CD4-positive, alpha-beta T cell treated with Interleukin-15 for 1 hour (primary cell): ENCODE measurements around the gene SLC6A8.
"Not testable (repeated sequence)": the region's sequence is repeated elsewhere in the genome, so short reads cannot be mapped to it uniquely, and the experiment has no call there.

Experiments used
- DNase-seq: peaks from one replicate; pipeline ENCODE4 v3.0.0-alpha.2; 2020

SLC6A8 gene

DNA sequence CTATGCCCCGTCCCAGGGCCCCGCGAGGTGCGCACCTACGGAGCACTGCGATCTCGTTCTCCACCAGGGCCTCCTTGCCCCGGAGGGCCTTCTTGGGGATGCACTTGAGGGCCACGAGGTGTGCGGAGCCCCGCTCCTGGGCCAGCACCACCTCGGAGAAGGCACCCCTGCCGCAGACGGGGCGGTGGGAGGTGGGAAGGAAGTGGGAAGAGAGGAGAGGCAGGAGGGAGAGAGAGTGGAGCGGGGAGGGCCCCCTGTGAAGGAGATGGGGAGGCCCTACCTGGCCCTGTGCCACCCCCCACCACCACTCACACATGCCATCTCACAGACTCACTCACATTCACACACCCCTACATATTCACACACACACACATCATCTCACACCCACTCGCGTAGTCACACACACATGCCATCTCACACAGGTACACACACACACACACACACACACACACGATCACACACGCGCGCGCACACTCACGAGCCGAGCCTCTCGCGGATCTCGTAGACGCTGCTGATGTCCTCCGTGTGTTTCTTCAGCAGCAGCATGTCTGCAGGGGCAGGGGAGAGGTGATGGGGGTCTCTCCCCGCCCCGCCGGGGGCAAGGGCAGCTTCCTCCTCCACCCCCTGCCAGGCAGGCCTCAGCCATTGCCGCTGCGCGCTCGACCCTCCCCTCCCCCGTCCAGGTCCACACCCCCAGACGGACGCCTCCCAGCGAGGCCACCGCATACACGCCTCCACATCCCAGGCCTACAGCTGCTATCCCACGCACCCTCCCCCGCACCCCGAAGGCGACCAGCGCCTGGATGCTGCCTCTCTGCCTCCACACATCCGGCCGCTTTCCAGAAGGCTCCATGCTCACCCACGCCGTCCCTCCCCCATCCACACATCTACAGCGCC lies 14.9 kb upstream of the SLC6A8 start:
- no peak for DNase-seq

DNA sequence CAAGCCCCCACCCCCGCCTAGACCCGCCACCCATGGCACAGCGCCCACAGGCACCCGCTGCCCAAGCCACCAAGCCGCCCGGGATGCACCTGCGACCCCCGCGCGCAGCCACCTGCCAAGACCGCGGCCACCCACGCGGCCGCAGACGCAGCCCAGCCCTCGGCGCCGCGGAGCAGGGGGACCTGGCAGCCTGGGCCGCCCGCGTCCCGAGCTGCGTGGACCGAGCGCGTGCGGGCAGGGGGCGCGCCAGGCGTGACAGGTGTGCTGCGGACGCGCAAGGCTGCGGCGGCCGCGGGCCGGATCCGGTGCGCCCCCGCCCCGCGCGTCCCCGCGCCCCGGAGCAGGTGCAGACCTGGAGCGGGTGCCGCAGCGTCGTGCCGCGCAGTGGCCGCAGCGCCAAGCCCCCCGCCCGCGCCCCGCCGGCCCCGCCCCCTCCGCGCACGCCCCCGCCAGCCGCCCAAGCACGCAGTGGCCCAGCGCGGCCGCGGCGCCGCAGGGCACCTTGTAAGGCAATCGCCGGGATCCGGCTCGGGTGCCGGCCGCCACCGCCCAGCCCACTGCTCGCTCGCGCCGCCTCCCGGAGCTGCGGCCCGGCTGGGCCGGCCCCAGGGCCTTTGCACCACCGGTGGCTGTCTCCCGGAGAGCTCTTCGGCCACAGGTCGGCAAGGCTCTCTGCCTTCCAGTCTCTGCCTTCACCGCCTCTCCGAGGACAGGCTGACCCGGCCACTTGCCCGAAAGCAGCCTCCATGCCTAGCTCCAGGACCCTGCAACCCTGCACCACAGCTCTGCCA lies 14.1 kb upstream of the SLC6A8 start, which contains the start of gene PNCK:
Gene PNCK, minus strand, starts transcription at position 386 of the 791 bp plus-strand sequence. CDS start 737 bp downstream, outside the sequence.
- no peak for DNase-seq

DNA sequence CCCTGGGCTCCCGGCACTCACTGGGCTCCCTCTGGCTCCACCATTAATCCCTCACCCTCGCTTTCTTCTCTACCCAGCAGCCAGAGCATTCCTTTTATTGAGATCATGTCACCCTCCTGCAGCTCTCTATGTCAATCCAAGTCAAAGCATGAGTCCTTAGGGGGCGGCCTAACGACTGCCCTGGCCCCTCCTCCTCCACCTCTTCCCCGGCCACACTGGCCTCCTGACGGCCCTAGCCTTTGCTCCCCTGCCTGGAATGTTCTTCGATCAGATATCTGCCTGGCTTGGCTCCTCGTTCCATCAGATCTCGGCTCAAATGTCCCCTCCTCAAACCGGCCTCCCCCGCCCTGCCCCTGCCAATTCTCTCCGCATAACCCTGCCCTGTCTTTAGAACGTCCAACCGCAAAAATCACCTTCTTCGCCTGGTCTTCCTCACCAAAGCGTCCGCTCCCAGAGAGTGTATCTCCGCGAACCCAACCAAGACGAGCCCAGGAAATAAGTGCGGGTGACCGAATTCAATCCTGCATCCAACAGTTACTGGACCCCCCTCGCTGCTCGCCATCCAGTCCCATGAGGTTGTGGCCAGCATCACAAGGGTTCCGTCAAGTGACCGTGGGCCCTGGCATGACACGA lies 13.4 kb upstream of the SLC6A8 start:
- no peak for DNase-seq

DNA sequence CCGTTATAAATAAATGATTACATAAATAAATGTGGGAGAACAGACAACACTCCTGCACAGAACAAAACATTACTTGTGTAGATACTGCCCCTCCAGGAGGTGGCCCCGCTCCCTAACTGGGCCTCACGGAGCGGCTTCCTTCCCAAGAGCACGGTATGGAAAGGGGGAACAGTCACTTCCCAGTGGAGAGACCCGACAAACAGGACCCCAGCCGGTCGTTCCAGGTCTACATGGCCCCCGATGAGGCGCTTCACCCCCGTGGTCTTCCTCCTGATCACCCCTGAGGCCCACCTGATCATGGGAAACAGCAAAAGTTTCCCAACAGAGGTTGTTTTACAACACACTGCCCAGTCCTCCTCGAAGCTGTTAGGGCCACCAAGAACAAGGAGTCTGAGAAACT lies 6.6 kb upstream of the SLC6A8 start:
- no peak for DNase-seq

DNA sequence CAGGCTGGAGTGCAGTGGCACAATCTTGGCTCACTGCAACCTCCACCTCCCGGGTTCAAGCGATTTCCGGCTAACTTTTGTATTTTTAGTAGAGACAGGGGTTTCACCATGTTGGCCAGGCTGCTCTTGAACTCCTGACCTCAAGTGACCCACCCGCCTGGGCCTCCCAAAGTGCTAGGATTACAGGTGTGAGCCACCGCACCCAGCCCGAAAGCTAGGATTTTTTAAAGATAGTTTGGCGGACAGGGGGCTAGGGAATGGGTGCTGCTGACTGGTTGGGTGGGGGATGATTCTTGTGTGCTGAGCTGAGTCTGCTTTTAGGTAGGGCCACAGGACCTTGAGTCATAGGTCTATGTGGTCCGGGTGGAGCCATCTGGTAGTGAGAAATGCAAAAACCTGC lies 4.2 kb upstream of the SLC6A8 start:
- peak; percentile 7 for DNase-seq

DNA sequence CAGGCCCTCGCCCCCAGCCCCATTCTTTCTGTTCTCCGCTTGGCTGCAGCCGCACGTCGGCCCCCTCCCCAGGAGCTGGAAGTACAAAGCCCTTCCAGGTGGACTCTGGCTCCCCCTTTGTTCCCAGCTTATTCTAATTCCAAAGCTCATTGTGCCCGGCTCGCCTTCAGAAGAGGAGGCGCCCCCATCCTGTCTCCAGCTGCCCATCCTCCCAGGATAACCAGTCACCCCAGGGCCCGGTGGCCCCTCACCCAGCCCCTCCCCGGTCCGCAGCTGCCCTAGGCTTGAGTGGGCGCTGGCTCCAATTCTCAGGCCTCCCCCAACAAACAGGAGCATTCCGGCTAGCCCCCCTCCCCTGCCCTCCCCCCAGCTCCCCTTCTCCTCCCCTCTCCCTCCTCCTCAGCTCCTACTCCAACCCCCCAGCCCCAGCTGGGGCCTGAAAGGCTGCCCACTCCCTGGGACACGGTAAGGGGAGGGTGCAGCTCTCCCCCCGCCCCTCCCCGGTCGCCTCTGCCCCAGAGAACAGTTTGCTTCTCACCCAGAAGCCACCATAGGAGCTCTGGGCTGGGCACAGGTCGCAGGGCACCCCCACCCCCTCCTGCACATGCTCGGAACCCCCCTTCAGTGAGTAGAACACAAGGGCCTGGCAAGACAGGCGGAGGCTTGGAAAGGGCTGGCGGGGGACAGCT lies 3.1 kb upstream of the SLC6A8 start:
- DNase-seq = peak; percentile 15

DNA sequence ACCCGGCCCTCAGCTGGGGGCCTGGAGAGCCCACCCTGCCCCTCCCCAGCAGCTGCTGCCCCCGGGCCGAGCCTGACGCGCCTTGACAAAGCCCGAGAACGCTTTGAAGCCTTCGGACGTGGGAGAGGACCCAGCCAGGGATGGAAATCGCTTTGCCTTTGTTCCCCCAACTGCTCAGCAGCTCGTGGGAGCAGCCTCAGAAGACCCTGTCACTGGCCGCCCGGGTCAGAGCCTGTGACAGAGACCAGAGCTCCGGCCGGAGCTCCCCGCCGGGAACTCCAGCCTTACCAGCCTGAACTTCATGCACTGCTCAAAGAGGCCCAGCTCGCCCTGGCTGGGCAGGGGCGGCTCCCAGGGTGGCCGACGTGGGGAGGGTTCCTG lies 2.6 kb upstream of the SLC6A8 start:
- DNase-seq = peak; percentile 12

DNA sequence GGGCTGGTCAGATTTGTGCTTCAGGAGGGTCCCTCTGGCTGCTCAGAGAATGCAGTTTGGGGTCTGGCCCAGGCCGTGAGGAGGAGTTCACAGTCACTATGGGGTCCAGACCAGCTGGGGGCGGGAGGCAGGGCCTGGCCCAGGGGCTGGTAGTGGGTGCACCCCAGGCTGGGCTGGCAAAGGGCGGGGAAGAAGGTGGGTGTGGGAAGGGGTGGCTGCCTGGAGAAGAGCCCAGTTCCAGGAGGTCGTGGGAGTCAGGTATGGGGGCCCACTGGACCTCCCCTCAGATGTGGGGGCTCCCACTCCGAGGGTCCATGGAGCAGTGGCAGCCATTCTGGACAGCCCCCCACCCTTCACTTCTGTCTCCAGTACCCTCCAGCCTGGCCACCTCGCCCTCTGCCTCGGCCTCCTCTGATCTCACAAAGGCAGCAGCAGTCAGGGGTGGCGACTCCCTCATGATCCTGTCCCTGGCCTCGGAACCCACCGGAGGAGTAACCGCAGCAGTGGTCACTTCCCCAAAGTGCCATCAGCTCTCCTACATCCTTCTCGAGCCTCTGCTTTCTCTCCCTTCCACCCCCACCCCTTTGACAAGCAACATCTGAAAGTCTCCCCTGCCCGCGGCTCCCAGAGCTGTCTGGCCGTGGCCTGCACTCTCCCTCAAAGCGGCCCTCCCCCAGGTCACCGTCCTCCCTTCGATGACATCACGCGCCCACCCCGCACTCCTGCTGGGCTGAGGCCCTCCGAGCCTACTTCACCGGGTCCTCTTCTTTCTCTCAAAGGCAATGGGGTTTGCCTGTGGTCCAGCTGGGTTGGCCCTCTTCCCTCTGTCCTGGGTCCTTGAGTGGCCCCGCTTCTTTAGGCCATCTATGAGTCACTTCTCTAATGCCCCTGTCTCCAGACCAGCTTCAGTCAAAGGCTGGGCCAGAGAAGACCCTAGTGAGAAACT lies 1.7 kb upstream of the SLC6A8 start:
- peak; percentile 16 for DNase-seq

DNA sequence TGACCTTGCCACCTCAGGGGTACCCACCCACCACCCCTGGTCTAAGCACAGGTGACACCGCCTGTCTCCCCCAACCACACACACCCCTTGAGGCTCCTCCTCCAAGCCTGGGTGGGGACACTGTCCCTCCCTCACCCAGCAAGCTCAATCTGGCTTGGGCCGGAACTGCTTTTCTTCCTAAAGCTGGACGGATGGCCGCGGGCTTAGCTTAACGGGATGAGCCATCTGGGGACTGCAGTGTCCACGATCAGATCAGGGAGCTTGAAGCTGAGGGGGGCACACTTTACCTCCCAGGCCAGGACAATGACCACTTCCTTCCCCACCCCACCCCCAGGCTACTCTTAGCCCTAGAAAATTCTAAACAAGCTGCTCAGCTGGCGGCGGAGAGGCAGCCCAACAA lies 1.0 kb upstream of the SLC6A8 start:
- DNase-seq = peak; percentile 10

DNA sequence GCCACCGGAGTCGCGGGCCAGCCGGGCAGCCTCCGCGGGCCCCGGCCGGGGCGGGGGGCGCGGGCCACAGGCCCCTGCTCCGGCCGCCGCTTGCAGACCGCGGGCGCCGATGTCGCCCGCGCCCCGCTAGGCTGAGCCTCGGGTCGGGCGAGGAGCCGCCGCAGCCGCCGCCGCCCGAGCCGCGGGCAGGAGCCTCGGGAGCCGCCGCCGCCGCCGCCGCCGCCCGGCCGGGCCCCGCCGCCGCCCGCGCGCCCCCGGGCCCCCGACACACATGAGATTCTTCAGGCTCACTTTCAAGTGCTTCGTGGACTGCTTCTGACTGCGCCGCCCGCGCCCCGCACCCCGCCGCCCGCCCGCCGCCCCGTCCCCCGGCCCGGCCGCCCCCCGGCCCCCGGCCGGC lies 345 bp downstream of the SLC6A8 start:
- DNase-seq = no peak

DNA sequence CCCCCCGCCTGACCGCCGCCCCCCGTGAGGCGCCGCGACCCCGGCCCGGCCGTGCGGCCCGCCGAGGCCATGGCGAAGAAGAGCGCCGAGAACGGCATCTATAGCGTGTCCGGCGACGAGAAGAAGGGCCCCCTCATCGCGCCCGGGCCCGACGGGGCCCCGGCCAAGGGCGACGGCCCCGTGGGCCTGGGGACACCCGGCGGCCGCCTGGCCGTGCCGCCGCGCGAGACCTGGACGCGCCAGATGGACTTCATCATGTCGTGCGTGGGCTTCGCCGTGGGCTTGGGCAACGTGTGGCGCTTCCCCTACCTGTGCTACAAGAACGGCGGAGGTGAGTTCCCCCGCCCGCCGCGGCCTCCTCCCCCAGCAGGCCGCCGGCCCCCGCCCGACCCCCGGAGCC lies 780 bp downstream of the SLC6A8 start:
- no peak for DNase-seq

DNA sequence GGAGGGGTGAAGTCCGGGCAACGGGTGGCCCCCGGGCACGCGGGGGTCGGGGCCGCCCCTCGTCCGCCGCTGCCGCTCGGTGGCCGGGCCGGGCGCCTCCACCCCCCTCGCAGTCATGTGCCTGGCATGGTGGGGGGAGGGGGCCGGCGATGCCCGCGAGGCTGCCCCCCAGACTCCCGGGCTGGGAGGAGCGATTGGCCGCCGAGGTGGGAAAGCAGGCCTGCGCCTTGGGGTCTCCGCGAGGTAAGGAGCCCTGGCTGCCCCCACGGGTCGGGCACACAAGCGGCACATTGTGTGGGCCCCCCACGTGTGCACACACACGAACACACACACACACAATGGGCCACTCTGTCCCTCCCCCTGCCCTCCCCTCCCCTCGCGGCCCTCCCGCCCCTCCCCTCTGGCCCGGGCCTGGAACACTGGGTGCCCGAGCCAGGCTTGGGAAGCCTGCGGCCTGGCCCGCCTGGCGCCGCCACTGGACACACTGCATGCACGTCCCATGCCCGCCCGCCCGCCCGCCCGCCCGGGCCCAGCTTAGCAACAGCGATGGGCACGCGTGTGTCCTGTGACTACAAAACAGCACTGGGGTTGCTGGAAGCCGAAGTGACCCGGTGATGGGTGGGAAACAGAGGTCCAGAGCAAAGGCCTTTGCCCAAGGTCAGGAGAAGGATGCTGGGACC lies 1.3 kb downstream of the SLC6A8 start:
- DNase-seq = no peak

DNA sequence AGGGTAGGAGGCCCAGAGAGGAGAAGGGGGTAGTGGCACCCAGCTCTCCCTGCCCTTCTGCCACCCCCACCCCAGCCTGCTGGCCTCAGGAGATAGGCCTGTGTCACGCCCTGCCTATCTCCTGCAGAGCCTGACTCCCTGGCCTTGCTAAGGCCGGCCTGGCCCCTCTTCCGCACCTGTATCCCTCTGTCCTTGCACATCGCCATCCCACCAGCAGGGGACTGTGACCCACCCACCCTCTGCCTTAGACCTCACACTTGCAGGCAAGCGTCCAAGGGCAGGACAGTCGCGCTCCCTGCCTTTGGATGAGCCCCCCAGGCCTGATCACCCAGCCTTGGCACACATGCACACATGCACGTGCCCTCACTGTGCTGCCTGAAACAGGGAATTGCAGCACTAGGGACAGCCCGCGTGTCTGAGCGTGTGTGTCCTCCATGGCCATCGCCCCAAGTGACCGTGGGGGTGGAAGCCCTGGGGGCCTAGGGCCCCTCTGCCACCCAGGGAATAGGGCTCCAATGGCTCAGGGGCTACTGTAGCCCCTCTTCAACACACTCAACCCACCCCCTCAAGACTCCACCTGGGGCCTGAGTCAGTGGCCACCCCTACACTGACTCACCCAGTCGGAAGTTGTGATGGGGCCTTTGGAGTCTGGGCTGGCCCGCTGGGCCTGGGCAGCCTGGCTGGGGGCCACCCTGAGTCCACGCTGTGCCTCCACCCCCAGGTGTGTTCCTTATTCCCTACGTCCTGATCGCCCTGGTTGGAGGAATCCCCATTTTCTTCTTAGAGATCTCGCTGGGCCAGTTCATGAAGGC lies 2.1 kb downstream of the SLC6A8 start:
- DNase-seq = no peak

DNA sequence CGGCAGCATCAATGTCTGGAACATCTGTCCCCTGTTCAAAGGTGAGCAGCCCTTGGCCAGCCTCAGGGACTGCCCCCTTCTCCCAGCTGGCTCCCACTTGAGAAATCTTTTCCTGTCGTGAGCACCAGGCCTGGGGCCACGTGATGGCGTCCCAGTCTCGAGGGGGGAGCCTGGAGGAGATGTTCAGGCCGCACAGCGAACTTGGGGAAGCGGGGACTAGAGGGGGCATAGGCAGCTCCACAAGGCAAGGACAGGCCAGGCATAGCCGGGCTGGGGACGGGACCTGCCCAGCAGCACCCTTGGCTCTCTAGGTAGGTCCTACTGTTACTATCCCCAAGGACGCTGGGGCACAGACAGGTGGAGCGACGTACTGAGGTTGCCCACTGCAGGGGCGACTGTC lies 2.7 kb downstream of the SLC6A8 start:
- DNase-seq = no peak

DNA sequence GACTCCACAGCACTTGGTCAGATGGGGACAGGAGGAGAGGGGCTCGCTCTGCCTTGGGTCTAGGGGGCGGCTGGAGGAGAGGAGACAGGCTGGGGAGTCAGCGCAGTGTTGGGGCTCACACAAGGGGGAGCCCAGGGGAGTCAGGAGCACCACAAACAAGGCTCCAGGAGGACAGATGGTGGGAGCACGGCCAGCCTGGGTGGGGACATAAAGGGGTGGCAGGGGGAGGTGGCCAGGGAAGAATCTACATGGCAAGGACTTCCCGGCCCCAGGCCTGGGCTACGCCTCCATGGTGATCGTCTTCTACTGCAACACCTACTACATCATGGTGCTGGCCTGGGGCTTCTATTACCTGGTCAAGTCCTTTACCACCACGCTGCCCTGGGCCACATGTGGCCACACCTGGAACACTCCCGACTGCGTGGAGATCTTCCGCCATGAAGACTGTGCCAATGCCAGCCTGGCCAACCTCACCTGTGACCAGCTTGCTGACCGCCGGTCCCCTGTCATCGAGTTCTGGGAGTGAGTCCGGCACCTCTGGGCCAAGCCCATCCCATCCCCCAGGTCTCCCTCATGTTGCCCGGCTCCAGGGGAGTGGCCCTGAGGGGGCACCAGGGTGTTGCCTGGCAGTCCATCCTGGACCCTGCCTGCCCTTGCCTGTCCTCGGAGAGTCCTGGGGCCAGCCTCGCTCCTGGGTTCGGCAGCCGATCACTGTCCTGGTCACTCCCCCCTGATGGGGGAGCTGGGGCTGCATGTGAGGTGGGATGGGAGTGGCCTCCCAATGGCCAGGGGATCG lies 3.5 kb downstream of the SLC6A8 start:
- DNase-seq = not testable (repeated sequence)

DNA sequence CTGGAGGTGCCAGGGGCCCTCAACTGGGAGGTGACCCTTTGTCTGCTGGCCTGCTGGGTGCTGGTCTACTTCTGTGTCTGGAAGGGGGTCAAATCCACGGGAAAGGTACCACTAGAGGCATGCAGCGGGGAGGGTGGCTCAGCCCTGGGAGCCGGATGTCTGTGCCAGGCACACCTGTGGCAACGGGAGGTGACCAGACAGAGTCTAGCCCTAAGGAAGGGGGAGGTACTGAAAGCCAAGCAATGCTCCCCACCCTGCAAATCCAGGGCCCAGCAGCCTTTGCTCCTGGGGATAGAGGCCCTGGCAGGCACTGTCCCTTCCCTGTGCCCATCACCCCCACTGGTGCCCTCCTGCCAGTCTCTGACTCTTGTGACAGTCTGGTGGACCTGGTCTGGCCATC lies 4.3 kb downstream of the SLC6A8 start:
- no peak for DNase-seq

DNA sequence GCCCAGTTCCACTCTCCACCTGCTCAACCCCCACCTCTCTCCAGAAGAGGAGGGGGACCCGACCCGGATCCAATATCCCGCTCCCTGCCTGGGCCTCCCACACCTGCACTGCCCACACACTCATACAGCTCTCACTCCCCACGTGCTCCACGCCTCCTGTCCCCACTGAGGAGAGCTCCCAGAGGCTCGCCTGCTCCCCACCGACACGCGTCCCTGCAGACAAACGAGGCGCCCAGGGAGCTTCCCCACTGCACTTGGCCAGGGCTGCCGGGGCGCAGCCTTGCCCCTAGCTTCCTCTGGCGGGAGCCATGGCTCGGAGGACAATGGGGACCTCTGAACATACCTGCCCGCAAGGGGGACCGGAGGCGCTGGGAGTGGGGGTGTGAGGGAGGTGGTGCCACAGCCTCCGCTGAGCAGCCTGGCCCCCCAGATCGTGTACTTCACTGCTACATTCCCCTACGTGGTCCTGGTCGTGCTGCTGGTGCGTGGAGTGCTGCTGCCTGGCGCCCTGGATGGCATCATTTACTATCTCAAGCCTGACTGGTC lies 5.0 kb downstream of the SLC6A8 start:
- DNase-seq = no peak

DNA sequence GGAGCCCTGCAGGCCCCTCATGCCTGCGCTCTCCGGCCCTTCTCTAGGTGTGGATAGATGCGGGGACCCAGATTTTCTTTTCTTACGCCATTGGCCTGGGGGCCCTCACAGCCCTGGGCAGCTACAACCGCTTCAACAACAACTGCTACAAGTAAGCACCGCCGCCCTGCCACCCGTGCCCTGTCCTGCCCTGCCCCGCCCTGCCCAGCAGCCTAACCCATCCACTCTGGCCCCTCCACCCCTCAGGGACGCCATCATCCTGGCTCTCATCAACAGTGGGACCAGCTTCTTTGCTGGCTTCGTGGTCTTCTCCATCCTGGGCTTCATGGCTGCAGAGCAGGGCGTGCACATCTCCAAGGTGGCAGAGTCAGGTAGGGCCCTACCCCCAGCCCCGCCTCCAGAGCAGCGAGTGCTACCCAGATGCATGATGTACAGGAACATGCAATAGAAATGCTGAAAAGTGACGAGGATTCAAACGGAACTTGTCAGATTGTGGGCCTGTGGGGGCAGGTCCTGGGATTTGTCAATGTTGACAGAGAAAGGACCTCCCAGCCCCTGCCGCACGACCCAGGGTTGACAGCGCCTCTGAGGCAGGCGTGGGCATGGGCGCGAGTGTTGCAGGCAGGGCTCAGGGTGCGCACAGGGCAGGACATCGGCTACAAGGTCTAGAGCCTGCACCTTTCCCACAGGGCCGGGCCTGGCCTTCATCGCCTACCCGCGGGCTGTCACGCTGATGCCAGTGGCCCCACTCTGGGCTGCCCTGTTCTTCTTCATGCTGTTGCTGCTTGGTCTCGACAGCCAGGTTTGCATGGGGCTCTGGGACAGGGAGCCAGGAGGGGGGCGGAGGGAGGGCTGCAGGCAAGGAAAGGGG lies 5.7 kb downstream of the SLC6A8 start:
- DNase-seq = no peak
